IMR-90 (cell line): ENCODE measurements around the gene TRIM41.

Experiments used
- BHLHE40 ChIP-seq: fragments of 150-350 bp; IDR thresholded peaks from 2 replicates; pipeline ENCODE4 v1.6.1; 2016; ENCODE audit warnings: mild to moderate bottlenecking, low read depth, low read length
- CTCF ChIP-seq: conservative IDR thresholded peaks from 2 replicates; pipeline ENCODE4 v1.5.1; 2012; ENCODE audit warnings: mild to moderate bottlenecking, low read depth, low read length, improper control_type of control experiment
- ELK1 ChIP-seq: fragments of 150-350 bp; IDR thresholded peaks from 2 replicates; pipeline ENCODE4 v1.6.1; 2016; ENCODE audit warnings: low read depth, mild to moderate bottlenecking, low read length, moderate library complexity, borderline replicate concordance

- TF ChIP-seq CTCF (no peak), ELK1 (no peak), BHLHE40 (no peak)
Observed at GRCh38 chr5:181232593-181232992, 9.5 kb downstream of the TRIM41 start.
